GM12873 (cell line): Measurements from ENCODE around the gene PKNOX2.

ENCODE experiments used
- TF ChIP-seq, protein P1 (sequence below): IDR thresholded peaks from 2 replicates; pipeline ENCODE4 v1.5.1; 2012; ENCODE audit warnings: low read depth, mild to moderate bottlenecking, moderate library complexity, low read length, control low read depth; ENCODE audit not compliant: insufficient read depth; ENCODE audit errors: missing control alignments

Gene PKNOX2

DNA sequence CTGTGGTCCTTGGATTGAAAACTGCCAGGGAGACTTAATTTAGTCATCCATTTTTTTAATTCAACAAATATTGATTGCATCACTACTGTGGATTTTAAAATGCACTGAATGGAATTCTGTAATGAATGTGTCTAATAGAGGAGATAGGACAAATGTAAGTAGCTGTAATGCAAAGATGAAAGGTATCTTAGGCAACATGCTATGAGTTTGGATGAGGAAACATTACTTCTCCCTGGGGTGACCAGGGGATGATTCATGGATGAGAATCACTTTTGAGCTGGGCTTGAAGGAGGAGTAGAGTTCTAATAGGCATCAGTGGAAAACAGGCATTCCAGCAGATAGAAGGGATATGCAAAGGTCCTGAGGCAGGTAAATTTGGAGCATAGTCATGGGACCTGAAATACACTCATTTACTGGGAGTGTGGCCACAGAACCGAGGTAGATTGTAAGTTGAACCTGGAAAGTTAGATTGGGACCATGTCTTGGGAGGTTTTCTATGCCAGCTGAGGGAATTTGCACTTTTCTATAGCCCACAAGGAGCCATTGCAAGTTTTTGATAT is 43.4 kb downstream of the PKNOX2 start:
- TF ChIP-seq, protein P1, sequence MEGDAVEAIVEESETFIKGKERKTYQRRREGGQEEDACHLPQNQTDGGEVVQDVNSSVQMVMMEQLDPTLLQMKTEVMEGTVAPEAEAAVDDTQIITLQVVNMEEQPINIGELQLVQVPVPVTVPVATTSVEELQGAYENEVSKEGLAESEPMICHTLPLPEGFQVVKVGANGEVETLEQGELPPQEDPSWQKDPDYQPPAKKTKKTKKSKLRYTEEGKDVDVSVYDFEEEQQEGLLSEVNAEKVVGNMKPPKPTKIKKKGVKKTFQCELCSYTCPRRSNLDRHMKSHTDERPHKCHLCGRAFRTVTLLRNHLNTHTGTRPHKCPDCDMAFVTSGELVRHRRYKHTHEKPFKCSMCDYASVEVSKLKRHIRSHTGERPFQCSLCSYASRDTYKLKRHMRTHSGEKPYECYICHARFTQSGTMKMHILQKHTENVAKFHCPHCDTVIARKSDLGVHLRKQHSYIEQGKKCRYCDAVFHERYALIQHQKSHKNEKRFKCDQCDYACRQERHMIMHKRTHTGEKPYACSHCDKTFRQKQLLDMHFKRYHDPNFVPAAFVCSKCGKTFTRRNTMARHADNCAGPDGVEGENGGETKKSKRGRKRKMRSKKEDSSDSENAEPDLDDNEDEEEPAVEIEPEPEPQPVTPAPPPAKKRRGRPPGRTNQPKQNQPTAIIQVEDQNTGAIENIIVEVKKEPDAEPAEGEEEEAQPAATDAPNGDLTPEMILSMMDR, result no peak

DNA sequence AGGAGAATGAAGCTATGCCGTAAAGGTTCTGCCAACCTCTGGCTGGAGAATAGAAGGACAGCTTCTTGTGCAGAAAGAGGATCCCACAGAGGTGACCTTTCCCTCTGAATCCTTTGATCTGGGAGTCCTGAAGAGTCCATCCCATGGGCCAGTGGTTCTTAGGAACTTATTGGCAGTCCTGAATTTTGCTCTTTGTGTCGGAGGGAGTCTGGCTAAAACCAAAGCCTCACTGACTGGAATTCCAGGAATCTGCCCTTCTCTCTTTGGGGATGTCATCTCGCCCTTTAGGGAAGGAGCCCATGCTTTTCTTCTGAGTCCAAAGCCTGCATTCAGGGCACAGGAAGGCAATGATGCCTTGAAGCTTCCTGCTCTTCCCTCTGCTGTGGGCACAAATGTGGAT is 45.5 kb downstream of the PKNOX2 start:
- TF ChIP-seq, protein P1, result no peak

DNA sequence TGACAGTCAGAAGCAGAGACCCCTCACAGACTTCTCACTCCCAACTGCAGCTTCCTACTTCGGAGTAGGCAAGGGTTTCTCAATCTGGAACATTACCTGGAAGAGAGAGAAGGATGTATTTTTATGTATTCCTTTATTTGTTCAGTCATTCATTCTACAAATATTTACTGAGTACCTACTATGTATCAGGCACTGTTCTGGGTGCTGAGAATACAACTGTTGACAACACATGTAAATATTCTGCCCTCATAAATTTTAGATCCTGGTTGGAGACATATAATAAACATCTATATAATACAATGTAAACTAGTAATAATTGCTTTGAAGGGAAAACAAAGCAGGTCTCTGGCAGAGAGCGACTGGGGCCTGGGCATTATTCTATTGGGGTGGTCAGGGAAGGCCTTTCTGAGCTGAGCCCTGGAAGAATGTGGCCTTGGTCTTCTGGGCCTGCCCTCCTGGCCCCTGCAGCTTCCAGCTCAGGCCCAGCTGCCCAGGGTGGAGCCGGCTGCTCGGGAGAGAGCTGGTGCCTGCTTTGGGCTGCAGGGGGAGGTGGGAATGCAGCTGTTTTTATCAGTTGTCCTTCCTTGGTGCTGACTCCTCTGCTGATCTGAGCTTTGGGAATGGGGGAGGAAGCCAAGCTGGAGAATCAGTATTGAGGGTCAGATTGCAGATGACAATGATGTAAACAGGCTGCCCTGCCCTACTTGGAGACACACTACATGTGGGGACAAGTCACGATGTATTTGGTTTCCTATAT is 46.8 kb downstream of the PKNOX2 start:
- TF ChIP-seq, protein P1, result no peak

DNA sequence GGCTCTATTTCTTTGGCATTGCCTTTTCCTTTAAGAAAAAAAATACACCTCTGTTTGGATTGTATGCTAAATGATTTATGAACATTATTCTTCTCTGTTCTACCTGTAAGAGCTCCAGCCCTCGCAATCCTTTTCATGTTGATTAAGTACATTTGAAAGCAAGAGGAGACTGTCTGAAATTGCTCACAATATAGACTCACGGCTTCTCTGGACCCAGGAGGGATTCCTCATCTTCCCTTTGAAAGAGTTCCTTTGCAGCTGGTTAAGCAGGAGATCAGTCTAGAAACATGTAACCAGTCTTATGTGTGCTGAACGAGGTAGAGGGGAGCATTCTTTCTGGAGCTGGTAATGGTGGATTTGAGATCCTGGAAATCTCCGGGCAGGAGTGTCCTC is 47.4 kb downstream of the PKNOX2 start:
- TF ChIP-seq, protein P1, result no peak

DNA sequence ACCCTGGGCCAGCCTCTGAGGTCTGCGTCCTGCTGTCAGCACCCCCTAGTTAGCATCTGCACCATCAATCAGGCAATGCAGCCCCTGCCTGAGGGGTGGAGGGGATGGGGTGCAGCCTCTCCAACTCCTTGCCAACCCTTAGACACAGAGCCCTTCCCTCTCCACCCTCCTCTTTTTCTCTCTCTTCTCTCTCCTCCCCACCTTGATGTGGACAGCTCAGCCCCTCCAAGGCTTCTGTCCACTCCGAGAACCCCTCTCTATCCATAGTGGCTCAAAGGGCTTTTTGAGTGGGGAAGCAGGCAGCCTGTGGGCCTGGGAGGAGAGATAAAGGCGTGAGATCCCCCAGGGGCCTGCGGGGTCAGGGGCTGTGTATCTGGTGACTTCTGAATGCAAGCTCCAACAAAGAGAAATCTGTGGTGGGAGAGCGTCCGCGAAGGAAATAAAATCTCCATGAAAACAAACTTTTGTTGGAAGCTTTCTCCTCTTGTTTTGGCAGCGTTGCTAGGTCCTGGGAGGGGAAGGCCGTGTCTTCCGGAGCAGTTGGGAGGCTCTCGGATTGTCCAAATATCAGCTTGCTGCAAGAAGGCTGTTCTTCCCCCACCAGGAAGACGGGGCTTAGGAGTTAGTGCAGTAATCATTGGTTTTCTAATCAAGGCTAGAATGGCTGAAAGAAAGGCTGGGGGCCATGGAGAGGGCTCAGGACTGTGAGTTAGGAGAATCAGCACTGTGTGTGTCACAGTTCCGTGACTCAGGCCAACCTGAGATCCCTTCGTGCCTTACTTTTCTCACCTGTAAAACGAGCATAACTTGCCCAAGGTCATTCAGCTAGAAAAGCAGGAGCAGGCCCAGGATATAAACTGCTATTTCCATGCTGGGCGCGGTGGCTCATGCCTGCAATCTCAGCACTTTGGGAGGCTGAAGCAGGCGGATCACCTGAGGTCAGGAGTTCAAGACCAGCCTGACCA is 50.3 kb downstream of the PKNOX2 start:
- TF ChIP-seq, protein P1, result no peak

DNA sequence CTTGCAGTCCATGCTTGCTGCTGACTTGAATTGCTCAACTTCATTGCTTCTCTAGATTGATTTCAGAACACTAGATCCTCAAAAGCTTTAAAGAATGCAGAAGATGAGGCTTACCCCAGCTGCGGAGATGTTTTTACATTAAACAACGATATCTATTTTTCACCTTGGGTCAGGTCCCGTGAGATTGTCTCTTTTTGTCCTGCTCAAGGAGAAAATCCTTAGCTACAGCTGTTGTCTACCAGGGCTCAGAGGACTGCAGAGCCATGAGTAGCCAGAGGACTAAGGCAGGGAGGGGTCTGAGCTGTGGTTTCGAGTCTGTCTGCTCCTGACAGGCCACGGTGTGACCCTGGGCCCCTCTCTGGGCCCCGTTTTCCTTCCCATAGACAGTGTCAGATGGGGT is 51.4 kb downstream of the PKNOX2 start:
- TF ChIP-seq, protein P1, result no peak

DNA sequence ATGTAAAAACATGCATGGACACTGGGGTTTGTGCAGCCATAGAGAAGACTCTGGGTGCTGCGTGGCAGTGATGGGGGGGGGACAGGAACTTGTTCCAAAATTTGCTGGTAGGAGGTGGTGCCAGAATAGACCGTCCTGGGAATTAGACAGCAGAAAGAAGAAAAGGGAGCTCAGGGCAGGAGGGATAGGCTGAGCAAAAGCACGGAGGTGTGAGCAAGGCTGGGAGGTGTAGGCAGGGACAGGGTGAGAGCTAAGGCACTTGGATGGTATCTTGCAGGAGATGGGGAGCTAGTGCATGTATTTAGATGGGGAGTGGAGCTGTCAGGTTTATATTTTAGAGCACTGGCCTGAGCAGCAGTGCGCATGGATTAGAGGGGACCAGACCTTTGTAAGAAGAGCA is 53.8 kb downstream of the PKNOX2 start:
- TF ChIP-seq, protein P1, result no peak
